Measurements from ENCODE around the gene PIP5K1C.

PIP5K1C gene

DNA sequence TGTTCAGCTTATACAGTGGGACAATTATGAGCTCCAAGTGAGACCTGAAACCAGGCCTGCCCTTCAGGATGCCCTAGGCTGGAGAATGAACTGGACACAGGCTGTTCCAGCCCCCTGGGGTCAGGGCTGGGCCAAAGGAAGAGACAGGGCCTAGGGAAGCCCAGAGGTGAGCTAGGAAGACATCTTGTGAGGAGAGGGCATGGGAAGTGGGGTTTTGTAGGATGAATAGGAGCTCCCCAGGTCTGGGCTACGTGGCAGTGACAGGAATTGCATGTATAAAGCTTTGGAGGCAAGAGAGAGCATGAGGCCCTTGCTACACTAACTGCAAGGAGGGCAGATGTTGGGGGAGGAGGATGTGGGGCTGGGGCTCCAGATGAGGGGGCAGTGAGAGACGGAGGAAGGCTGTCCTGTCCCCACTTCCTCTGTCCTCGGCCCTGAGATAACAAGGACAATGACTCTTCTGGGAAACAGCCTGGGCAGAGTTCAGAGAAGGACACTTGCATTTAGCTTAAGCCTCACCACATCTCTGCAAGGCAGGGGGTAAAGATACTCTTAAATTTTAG lies 92.1 kb downstream of the PIP5K1C start:
- no peak for DNase-seq

DNA sequence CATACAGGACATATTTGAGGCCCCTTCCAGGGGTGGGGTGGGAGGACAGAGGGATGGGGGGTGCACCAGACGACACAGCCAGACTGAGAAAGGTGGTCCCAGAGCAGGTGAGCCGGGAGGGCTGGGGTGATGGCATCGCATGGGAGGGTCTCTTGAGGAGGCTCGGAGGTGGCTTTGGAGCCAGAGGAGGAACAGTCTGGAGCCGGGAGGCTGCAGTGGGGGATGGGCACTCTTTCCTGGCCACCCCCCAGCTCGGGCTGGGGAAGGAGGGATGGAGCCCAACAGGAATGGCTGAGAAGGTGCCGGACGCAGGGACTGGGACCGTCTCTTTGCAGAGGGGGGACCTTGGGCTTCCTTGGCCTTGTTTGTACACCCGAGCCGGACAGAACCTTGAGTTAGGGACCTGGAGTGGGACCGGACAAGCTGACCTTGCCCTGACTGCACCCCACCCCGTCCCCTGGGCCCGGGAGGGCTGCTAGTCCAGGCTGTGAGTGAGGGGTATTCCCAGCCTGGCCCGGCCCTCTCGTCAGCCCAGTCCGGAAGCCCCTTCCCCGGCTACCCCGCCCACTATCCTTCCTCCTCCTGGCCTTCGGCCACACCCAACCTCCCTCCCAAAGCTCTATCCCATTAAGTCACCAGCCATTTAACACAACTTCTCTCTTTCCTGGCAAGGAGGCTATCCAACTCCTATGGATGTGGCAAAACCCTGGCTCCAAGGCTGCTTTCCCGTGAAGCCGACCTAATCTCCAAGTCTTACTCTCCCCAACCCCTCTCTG lies 92.8 kb downstream of the PIP5K1C start:
- DNase-seq: no peak

DNA sequence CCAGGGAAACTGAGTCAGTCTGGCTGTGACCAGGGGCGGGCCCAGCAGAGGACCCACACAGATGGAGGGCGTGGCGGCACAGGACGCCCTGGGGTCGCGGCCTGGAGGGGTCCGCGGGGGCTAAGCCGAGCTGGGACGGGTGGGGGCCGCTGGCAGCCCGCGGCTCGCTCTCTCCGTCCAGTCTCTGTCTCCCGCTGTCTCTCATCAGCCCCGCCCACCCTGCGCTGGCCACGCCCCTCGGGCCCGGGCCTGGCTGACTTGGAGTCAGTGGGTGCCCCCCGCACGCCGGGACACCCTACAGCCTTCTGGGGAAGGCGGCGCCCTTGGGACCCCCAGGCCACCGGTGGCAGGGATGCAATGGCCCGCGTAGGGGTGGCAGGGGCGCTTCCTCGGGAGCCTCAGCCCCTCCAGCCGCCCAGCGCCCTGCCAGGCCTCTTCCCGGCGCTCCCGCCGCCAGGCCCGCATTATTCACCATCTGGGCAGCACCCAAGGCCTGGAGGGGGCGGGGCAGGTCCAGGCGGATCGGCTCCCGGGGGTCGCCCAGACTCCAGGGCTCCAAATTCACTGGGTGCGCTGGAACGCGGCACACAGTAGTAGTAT lies 93.5 kb downstream of the PIP5K1C start, which contains the start of gene TBXA2R:
TBXA2R (minus strand) TSS at position 186 of the 600 bp plus-strand sequence. CDS start 6,241 bp downstream, outside the sequence.
- peak; percentile 45 to 63 for DNase-seq

DNA sequence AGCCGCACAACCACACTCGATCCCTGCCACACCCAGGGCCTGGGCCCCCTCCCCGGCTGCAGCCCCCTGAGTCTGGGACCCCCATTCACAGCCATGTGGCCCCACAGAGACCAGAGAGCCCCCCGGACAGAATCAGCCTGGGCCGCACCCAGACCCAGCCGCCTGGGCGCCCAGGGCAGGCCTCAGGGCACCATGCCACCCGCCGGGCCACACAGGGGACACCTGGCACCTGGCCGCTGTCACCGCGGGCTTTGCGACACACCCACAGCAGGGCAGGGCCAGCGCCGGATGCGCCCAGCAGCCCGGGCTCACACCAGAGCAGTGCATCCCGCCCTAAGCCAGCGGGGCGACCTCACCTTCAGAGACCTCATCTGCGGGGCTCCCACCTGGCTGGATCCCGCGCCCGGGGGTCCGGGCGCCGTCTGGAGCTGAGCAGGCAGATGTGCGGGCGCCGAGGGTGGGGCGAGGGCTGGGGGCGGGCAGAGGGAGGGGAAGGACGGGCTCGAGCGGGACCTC lies 94.0 kb downstream of the PIP5K1C start:
- DNase-seq: peak; percentile 19 to 30

DNA sequence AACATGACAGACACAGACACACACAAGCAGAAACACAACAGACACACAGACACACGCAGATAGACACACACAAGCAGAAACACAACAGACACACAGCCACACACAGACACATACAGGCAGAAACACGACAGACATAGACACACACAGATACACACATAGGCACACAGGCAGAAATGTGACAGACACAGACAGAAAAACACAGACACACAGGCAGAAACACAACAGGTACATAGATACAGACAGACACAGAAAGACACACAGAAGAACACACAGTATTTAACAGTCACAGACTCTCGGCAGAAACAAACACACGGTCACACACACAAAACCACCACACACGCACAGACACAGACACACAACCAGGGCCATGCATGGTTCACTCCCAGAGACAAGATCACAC lies 94.5 kb downstream of the PIP5K1C start:
- no peak for DNase-seq

DNA sequence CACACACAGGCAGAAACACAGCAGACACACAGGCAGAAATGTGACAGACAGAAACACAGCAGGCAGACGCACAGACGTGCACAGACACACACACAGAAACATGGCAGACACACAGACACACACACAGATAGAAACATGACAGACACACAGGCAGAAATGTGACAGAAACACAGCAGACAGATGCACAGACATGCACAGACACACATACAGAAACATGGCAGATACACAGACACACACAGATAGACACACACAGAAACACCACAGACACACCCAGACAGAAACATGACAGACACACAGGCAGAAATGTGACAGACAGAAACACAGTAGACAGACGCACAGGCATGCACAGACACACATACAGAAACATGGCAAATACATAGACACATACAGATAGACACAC lies 94.9 kb downstream of the PIP5K1C start:
- DNase-seq: no peak

DNA sequence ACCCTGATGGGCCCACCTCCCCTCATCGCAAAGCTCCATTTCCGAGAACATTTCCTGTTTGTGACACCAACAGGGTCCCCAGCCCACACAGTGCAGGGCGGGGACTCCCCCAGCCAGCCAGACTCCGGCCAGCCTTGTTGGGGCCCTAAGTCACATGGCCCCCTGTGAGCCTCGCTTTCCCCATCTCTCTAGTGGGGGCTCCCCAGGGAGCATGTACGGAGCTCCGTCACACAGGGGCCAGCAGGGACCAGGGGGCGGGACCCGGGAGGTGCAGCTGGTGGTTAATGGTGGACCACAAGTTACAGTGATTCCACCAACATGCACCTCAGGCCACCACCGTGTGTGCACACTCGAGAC lies 95.3 kb downstream of the PIP5K1C start:
- DNase-seq: peak; percentile 30 to 33

DNA sequence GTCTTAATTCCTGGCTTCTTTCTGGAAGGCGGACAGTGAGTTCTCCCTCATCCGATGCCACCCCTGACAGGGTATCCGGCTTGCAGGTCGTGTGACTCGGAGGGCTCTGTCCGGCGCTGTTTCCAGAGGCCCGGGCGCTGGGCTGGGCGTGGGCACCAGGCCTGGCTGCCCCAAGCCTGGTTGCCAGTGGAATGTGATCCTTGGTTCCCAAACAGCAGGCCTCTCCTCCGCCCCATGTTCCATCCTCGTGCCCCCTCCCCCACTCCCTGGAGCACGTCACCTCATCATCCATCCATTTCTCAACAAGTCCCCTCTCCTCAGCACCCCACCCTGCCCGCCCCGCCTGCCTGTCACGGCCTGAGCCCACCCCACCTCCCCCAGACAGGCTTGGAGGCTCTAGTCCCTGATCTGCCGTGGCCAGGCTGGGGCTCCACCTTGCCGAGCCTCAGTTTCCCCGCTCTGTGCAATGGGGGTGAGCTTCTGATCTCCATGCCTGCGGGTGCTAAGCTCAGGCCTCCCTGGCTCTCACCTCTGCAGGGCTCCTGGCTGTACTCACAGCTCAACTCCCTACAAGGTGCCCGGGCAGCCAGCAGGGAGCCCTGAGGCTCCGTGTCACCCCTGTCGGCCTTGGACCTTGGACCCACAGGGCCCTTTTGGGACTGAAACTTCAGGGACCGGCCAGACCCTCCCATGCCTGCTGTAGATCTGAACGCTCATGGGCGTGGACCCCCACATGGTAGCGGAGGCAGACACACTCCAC lies 95.9 kb downstream of the PIP5K1C start:
- DNase-seq: no peak

DNA sequence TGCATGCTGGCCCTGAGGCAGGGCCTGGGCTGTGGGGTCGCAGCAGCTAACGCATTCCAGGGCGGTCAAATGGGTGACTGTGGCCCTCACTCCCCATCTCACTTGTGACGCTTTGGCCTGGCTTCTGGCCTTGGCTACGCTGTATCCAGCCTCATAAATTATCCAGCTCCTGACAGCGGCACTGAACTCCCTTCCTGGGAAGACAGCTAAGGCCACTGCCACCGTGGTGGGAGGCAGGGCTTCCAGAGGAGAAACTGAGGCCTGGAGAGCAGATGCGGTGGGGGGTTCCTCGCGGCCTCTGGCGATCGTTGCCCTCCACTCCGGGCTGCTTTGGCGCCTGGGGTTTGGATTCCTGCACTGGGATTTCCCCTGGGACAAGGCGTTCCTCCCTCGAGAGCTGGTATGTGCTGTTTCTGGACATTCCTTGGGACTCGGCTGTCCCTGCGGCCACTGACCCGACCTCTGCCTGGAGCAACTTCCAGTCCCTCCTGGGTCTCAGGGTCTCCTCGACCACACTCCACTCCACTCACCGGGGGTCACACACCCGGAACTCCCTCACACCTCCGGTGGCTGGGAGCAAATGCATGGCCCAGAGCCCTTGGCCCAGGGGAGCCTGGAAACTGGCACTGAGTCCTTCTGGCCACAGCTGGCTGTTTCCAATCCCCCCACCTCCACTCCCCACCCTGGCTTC lies 97.0 kb downstream of the PIP5K1C start:
- DNase-seq: no peak

DNA sequence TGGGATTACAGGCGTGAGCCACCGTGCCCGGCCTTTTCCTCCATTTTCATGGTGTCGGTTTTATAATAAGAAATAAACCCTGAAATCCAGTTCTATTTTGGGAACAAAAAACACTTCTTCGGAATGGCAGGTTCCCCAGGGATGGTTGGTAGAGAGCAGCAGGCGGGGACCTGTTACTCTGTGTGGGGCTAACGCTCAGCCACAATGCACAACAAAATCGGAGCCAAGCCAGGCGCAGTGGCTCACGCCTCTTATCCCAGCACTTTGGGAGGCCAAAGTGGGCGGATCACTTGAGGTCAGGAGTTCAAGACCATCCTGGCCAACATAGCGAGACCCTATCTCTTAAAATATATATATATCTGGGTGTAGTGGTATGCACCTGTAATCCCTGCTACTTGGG lies 99.2 kb downstream of the PIP5K1C start:
- no peak for DNase-seq

DNA sequence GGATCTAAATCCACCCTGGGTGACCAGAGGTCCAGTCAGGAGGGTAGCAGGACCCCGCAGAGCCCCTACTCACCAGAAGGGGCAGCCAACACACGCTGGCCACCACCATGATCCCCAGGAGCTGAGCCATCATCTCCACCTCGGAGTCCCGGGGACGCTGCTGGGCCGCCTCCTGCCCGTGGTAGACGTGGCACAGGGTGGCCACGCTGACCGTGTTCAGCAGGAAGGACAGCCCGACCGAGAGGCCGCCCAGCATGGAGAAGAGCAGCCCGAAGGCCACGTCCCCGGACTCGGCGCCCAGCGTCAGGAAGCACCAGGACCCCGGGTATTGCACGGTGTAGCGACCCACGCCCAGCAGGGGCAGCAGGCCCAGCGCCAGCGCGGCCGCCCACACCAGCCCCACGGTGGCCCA lies 100.5 kb downstream of the PIP5K1C start:
- no peak for DNase-seq

DNA sequence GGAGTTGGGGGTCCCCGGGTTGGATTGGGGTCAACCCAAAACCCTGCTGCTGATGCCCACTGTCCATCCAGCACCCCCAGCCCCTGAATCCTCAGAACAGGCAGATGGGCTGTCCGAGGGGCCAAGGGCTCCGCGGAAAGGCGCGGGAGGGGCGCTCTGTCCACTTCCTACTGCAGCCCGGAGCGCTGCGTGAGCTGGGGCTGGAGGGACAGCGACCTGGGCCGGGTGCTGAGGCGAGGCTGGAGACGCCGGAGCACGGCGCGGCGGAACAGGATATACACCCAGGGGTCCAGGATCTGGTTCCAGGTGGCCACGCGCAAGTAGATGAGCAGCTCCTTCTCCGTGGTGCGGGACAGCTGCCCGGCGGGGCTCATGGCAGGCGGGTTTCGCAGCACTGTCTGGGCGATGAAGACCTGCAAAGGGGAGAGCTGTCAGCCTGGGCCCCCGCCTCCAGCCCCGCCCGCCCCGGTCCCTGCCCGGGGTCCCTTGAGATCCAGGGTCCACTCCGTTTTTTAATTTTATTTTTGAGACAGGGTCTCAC lies 104.7 kb downstream of the PIP5K1C start:
- no peak for DNase-seq

DNA sequence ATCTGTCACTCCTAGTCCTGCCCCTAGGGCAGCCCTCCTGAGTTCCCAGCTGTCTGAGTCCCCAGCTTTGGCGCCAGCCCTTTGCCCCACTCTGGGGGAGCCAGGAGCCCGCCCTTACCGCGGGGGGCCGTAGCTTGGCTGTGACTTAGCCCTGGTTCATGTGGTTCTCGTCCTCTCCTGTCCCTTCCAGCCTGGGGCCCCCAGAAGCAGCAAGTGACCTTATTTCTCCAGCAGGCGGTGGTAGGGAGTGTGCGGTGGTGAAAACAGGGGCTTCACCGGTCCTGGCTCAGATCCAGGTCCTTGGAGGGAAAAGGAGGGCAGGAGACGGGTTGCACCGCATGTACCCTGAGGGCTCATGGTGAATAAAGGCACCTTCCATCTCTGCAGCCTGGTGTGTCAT lies 107.1 kb downstream of the PIP5K1C start:
- DNase-seq: no peak

DNA sequence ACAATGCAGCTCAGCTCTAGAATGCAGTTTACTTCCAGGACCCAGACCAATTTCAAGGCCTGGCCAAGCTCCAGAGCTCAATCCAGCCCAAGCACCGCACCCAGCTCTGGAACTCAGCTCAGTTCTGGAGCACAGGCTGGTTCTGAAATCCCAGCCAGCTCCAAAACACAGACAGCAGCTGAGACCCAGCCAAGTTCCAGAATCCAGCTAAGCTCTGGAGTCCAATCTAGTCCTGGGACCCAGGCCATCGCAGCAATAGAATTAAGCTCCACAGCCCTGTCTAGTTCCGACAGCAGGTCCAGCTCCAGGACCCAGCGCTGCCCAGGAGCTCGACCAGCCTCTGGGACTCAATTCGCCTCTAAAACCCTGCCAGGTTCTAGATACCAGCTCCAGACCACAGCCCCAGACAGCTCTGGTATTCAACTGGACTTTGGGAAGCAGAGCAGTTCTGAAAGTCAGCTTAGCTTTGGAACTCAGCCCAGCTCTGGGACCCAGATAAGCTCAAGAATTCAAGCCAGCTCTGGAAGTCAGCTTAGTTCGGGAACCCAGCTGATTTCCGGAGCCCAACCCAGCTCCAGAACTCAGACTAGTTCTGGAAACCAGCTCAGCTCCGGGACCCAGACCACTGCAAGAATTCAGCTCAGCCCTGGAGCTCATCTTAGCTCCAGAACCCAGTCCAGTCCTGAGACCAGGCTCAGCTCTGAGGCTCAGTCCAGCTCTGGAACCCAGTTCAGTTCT lies 108.2 kb downstream of the PIP5K1C start:
- DNase-seq: no peak

DNA sequence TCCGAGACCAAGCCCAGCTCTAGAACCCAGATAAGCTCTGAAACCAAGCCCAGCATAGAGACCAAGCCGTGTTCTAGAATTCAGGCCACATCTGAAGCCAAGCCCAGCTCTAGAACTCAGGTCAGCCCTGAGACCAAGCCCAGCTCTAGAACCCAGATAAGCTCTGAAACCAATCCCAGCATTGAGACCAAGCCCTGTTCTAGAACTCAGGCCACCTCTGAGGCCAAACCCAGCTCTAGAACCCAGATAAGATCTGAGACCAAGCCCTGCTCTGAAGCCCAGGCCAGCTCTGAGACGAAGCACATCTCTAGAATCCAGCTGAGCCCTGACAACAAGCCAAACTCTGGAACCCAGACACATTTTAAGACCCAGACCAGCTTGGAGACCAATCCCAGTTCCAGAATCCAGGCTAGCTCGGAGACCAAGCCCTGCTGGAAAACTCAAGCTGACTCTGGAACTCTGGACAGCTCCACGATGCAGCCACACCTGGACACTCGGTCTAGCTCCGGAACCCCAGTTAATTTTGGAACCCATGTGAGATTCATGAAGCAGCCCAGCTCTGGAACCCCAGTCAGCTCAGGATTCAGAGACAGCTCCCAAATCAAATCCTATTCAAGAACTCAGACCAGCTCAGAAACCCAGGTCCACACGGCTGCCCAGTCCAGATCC lies 109.1 kb downstream of the PIP5K1C start:
- no peak for DNase-seq

DNA sequence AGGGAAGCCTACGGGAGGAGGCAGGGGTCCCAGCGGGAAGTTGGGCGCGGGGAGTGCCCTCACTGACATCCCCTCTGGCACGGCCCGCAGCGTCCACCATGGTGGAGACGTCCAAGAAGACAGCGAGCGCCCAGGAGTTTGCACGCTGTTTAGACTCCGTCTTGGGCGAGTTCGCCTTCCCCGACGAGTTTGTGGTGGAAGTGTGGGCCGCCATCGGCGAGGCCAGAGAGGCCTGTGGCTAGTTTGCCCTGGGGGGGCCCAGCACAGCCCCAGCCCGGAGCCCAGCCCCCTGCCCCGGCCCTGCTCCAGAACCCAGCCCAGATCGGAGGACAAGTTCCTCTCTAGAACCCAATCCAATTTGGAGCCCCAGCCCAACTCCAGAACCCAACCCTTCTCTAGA lies 110.3 kb downstream of the PIP5K1C start:
- no peak for DNase-seq

DNA sequence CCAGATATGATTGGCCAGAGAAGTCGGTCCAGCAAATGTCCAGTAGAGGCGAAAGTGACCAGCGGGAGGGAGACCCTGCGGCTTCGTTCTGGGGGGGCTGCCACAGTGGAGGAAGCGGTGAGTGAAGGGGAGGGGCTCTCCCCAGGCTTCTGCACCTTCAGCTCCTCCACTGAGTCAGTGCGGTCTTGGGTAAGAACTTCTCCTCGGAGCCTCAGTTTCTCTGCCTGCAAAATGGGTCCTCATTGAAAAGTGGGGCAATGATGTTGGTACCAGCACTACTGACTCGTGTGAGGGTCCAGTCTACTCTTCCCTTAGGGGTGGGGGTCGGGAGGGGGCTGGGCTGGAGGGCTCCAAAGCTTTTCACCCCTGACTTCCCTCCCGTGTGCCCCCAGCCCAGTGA lies 110.8 kb downstream of the PIP5K1C start:
- no peak for DNase-seq

DNA sequence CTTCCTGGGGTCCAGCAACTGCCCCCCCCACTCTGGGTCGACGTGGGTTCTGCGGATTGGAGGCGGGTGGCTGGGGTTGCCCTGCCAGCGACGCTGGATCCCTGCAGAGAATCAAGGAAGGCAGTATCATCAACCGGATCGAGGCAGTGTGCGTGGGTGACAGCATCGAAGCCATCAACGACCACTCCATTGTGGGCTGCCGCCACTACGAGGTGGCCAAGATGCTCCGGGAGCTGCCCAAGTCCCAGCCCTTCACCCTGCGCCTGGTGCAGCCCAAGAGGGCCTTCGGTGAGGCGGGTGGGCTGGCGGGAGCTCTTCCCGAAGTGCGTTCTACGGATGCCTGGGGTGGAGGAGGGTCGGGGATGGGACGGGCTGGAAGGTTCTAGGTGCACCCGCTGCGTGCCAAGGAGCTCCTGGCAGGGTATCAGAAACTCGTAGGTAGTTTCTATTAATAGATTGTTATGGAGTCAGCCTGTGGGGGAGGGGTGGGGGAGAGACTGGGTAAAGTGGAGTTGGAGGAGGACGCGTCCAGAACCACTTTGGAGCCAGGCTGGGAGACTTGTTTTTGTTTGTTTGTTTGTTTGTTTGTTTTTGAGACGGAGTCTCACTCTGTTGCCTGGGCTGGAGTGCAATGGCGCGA lies 113.4 kb downstream of the PIP5K1C start:
- DNase-seq: no peak

DNA sequence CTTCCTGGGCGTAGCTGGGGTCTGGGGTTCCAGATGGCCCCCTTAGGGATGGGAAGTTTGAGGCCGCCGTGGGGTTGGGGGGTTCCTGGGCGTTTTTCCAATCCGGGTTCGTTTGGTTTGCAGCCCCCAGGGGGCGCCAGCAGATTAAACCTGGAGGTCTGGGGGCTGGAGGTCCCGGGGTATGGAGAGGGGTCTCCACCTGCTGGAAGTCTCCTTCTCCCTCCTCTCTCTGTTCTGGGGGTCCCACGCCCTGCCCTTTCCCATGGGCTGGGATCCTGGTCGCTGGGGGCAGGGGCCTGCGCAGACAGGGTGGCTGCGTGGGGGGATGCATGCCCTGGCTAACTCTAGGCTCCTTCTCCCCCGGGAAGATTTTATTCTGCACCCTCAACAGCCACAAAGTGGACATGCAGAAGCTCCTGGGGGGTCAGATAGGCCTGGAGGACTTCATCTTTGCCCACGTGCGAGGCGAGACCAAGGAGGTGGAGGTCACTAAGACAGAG lies 114.1 kb downstream of the PIP5K1C start:
- DNase-seq: peak; percentile 32 to 34
